SHP77 treated with DMSO at 0.1 percent for 48 hours (cell line): ENCODE data around the gene SLC22A9.
"Not testable (repeated sequence)": the region's sequence is repeated elsewhere in the genome, so short reads cannot be mapped to it uniquely, and the experiment has no call there.

Source experiments
- DNase-seq: peaks from one replicate; lab custom pipeline; 2025; lab: John Stamatoyannopoulos, UW

SLC22A9 gene

DNA sequence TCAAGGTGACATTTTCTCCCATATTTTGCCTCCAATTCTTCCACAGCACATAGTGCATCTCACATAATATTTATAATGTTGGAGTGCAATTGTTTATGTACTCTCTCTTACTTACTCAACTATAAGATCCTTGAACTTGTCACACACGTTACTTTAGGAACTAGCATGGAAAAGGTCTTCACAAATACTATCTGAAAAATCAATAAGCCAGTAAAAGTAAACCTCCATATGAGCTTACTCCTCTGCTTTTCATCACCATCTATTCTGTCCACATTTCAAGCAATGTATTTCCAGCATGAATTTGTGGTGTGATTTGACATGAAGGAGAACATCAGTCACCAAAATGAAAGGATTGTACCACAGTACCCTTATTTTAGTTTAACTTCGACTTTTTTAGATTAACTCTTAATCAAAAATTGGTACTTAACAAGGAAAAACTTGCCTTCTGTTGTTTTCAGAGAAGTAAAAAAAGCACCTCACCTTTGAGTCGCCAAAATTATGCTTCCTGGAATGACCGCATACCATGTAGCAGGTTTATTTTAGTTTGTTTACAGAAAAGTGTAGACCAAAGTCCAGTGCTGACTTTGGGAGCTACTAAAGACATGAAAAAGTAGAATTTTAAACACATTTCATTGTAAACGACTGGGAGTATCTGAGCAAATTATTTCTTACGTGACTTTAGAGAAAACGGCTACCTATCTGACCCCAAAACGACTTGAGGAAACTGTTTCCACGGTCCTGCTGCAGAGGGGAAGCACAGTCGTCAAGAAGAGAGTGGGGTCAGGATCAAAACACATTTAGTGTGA lies at the start of gene SLC22A9:
TSS of gene SLC22A9 (plus strand) at position 621 of the 806 bp plus-strand sequence. CDS start 272 bp downstream, outside the sequence.
- no peak for DNase-seq

DNA sequence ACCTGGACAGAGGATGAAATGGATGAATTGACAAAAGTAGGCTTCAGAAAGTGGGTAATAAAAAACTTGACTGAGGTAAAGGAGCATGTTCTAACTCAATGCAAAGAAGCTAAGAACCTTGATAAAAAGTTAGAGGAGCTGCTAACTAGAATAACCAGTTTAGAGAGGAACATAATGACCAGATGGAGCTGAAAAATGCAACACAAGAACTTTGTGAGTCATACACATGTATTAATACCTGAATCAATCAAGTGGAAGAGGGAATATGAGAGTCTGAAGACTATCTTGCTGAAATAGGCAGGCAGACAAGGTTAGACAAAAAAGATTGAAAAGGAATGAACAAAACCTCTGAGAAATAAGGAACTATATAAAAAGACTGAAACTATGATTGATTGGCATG lies 47.9 kb upstream of the SLC22A9 start:
- DNase-seq, result no peak

DNA sequence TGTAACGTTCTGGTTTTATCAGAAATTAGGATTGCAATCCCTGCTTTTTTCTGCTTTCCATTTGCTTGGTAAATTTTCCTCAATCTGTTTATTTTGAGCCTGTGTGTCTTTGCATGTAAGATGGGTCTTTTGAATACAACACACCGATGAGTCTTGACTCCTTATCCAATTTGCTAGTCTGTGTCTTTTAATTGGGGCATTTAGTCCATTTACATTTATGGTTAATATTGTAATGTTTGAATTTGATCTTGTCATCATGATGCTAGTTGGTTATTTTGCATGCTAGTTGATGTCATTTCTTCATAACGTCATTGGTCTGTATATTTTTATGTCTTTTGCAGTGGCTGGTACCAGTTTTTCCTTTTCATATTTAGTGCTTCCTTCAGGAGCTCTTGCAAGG lies 34.5 kb upstream of the SLC22A9 start:
- DNase-seq, result not testable (repeated sequence)

DNA sequence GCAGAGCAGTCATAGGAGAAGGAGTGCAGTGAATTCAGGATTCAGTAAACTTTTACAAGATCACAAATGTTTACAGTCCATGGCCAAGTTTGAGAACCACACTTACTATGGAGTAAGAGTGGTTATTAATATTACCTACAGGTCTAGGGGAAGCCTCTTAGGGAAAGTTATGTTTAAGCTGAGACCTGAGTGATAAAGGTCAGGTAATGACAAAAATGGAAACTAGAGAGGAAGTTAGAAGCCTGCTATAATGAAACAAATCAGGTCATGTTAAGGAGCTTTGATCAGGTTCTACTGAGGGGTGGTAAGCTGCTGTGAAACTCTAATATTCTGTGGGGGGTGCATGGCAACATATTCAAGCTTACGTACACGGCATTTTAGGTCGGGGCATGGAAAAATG lies 32.5 kb upstream of the SLC22A9 start:
- DNase-seq, result no peak

DNA sequence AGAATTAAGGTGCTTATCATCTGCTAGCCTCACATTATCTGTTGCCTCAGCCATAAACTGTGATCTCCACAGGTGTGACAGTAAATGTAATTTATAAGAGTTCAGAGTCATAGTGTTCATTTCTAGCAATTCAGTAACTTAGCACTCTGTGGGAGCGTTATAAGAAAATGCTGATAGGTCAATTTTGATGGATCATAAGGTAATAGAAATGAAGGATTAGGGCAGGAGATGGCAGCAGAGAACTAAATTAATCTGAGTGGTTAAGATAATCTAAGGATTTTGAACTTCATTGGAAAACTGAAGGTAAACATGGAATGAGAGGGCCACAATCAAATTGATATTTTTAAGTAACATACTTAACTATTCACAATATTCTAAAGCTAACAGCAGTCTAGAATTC lies 26.5 kb upstream of the SLC22A9 start:
- DNase-seq, result no peak

DNA sequence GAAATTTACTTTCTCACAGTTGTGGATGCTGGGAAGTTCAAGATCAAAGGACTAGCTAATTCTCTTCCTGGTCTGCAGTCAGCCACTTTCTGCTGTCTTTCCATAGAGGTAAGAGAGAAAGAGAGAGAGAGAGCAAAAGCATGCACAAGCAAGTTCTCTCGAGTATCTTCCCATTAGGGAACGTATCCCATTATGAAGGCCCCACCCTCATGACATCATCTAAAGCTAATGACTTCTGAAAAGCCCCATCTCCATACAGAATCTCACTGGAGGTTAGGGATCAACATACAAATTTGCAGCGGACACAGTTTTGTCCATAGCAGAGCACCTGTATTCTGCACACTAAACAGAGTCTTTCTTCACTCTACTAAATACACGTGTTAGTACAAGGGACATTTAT lies 17.4 kb upstream of the SLC22A9 start:
- no peak for DNase-seq

DNA sequence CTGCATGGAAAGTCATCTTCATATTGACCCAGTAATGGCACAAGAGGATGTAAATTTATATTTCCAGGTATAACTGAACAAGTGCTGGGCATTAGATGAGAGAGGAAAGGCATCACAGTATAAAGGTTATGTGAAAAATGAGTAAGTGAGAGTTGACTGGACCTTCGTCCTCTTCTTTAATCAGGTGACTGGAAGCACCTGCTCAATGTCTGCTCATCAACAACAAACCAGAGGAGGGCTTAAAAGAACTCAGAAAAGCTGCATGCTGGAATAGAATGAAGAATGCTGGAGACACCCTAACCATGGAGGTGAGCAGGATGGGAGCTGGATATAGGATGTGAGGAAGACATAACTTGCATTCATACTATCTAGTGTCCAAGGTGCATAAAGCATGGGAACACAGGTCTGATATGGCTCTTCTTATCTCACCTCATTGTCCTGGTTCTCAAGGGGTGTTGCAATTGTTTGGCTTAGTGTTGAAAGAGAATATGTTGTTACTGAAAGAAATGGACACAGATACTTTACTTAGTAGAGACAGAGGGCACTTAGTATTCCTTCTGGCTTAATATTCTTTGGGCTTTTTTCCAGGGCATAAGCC lies 7.3 kb upstream of the SLC22A9 start:
- DNase-seq, result no peak

DNA sequence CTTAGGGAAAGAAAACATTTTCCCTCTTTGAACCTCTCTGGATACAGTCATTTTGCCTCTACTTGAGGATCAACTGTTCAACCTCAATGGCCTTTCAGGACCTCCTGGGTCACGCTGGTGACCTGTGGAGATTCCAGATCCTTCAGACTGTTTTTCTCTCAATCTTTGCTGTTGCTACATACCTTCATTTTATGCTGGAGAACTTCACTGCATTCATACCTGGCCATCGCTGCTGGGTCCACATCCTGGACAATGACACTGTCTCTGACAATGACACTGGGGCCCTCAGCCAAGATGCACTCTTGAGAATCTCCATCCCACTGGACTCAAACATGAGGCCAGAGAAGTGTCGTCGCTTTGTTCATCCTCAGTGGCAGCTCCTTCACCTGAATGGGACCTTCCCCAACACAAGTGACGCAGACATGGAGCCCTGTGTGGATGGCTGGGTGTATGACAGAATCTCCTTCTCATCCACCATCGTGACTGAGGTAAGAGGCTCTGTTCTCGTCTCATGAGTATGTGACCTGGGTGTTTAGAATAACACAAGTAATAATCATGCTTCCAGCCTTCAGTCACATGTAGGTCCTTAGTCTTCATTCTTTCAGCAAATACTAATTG lies 495 bp downstream of the SLC22A9 start:
- DNase-seq, result no peak

DNA sequence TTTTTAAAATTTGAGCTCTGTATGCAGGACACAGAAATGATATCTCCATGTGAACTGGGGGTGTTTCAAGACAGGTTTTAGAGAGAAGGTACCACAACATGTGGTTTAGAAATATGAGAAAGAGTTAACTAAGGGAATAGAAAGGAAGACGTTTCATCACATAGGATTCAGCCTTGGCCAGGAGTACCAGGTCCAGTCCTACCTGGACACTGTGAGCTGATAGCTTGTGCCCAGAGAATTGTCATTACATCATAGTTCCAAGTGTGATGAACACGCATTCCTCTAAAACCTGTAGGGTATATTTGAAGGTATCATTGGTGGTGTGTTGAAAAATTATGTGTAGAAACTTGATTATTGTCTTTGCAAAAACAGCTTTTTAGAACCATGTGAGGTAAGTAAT lies 1.8 kb downstream of the SLC22A9 start:
- no peak for DNase-seq

DNA sequence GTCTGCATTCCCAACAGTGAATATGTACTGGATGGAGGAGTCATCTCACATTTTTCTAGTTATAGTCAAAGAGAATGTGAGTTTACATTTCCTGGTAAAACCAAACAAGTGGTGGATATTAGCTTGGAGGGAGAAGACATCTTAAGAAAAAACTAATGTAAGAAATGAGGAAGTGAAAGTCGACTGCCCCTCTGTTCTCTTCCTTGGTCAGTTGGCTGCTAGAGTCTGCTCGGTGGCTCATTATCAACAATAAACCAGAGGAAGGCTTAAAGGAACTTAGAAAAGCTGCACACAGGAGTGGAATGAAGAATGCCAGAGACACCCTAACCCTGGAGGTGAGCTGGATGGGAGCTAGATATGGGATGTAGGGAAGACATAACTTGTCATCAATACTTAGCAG lies 5.8 kb downstream of the SLC22A9 start:
- no peak for DNase-seq

DNA sequence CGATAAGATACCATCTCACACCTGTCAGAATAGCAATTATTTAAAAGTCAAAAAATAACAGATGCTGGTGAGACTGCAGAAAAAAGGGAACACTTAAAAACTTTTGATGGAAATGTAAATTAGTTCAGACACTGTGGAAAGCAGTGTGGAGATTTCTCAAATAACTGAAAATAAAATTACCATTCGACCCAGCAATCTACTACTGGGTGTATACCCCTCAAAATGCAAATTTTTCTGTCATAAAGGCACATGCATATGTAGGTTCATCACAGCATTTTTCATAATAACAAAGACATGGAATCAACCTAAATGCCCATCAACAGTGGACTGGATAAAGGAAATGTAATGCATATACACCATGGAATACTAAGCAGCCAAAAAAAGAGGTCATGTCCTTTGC lies 10.5 kb downstream of the SLC22A9 start:
- no peak for DNase-seq

DNA sequence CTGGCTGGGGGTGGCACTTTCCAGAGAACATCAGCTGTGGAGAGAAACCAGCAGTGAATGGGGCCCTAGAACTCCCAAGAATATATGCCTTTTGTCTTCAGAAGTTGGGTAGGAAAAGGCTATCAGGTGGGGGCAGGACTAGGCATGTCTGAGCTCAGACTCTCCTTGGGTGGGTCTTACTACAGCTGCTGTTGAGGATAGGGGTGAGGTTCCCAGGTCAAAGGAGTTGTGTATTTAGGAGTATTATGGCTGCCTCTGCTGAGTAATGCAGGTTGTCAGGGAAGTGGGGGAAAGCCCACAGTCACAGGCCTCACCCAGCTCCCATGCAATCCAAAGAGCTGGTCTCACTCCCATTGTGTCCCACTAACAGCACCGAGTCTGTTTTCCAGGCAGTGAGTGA lies 26.1 kb downstream of the SLC22A9 start:
- DNase-seq, result no peak

DNA sequence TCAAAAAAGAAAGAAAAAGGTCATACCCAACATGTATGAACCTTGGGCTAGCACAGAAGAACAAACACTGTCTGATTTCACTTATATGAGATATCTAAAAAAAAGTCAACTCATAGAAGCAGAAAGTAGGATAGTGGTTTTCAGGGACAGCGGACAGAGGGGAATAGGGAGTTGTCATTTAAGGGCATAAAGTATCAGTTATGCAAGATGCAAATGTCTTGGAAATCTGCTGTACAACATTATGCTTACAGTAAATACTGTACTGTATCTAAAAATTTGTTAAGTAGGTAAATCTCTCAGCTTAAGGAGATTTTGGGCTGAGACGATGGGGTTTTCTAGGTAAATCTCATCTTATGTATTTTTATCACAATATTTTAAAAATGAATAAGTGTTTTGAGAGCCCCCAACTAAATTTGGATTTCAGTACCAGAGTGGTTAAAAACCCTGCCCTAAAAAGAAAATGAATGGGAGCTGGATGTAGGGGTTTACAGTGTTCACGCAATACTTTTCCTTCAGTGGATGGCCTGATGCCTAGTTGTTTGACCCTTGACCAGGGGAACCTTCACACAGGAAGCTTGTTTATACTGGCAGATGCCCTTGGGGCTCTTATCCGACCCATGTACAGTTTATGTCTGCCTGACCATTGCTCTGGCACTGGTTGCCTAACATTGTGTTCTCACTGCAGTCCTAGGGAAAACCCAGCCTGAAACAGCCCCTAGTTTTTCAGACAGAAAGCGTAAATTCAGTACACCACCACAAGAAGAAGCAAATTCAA lies 34.8 kb downstream of the SLC22A9 start:
- DNase-seq, result no peak

DNA sequence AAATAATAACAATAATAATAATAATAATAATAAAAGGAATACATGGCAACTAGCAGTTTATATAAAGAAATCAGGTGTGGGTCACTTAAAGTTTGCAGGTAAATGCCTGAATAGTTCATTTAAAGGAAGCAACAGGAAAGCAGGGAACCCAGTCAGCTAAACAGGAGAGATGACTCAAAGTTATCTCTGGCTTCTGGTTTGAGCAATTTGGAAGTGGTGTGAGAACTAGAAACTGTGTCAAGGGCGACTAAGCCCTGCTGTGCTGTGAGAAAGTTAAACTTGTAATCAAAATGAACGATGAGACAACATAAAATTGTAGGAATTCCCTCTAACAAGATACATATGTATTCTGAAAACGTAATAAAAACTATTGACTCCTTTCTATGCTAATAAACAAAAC lies 35.5 kb downstream of the SLC22A9 start:
- DNase-seq, result no peak

DNA sequence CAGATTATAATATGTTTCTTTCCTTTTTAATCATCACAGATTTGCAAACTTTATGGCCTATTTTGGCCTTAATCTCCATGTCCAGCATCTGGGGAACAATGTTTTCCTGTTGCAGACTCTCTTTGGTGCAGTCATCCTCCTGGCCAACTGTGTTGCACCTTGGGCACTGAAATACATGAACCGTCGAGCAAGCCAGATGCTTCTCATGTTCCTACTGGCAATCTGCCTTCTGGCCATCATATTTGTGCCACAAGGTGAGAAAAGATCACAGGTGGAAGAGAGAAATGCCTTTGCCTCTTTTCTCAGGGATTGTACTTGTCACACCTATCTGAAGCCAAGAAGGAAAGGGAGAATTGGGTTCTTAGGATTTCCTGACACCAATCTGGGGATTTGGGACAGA lies 36.9 kb downstream of the SLC22A9 start:
- DNase-seq, result no peak

DNA sequence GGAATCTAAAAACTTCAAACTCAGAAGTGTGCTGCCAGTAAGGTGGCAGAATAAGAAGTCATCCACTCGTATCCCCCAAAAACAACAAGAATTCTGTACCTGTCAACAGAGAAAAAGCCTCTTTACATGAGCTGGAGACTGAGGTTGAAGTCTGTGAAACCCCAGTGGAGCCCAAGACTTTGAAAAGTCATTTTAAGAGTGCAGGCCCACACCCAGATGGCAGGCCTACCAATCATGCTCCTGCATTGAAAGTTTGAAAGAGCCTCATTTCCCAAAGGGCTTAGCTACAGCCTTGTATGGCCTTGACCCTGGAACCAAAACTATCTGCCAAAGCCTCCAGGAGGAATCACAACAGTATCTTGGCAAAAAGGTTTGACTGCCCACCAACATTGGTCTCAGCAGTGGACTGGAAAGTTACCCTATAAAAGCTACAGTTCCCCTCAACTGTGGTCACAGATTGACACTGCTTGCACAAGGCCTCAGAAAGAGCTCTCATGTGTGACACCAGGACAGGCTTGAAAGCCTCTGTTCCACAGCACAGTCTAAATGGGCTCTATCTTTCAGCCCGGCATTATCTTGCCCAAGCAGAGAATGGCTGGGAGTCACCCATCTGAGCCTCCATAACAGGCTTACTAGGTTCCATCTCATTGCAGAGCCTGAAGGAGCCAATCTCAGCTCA lies 47.7 kb downstream of the SLC22A9 start:
- no peak for DNase-seq

DNA sequence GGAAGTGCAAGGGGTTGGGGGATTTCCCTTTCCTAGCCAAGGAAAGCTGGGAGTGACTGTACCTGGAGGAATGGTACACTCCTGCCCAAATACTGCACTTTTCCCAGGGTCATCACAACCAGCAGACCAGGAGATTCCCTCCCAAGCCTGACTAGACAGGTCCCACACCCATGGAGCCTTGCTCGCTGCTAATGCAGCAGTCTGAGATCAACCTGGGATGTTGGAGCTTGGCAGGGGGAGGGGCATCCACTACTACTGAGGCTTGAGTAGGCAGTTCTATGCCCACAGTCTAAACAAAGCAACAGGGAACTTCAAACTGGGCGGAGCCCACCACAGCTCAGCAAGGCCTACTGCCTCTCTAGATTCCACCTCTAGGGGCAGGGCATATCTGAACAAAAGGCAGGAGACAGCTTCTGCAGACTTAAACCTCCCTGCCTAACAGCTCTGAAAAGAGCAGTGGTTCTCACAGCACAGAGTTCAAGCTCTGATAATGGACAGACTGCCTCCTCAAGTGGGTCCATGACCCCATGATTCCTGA lies 58.5 kb downstream of the SLC22A9 start:
- no peak for DNase-seq

DNA sequence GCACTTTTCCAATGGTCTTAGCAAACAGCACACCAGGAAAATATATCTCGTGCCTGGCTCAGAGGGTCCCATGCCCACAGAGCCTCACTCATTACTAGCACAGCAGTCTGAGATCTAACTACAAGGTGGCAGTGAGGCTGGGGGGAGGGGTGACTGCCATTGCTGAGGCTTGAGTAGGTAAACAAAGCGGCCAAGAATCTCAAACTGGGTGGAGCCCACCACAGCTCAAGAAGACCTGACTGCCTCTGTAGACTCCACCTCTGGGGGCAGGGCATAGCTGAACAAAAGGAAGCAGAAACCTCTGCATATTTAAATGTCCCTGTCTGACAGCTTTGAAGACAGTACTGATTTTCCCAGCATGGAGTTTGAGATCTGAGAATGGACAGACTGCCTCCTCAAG lies 61.1 kb downstream of the SLC22A9 start:
- not testable (repeated sequence) for DNase-seq

DNA sequence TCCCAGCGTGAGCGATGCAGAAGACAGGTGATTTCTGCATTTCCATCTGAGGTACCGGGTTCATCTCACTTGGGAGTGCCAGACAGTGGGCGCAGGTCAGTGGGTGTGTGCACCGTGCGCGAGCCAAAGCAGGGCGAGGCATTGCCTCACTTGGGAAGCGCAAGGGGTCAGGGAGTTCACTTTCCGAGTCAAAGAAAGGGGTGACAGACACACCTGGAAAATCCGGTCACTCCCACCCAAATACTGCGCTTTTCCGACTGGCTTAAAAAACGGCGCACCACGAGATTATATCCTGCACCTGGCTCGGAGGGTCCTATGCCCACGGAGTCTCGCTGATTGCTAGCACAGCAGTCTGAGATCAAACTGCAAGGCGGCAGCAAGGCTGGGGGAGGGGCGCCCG lies 65.8 kb downstream of the SLC22A9 start:
- DNase-seq, result not testable (repeated sequence)

DNA sequence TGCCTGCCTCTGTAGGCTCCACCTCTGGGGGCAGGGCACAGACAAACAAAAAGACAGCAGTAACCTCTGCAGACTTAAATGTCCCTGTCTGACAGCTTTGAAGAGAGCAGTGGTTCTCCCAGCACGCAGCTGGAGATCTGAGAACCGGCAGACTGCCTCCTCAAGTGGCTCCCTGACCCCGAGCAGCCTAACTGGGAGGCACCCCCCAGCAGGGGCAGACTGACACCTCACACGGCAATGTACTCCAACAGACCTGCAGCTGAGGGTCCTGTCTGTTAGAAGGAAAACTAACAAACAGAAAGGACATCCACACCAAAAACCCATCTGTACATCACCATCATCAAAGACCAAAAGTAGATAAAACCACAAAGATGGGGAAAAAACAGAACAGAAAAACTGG lies 66.2 kb downstream of the SLC22A9 start:
- not testable (repeated sequence) for DNase-seq

DNA sequence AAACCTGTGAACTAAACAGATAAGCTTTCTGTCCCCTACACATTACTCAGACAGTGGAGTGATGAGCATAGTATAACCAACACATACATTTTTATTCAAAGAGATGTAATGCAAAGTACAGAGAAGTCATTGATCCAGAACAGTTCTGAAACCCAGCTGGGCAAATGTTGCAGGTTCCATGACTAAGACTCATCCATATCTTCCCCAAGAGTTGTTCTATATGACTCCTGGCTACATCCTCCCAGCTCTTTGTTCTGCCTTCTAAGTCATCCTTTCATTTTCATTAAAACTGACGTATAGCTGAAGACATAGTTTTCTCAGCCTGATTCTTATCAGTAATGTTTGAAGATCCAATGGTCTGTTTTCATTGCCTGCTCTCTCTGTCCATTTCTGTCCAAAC lies 74.1 kb downstream of the SLC22A9 start:
- DNase-seq, result no peak

DNA sequence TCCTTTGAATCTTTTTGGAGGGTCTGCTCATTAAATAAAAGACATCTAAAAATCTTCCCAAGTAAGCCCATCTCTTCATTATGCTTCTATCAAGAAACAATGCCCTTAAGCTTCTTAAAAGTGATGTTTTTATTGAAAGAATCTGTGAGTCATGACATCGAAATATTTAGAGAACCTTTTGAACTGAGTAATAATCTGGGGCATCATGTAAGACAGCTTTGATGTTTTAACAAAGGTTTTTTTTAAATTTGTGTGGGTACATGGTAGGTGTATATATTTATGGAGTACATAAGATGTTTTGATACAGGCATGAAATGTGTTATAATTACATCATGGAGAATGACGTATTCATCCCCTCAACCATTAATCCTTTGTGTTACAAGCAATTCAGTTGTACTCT lies 74.6 kb downstream of the SLC22A9 start:
- DNase-seq, result no peak
